Nephron progenitor cell (in vitro differentiated cells): ENCODE data around the gene LIPG.

Experiments used
- DNase-seq: peaks from one replicate; pipeline ENCODE4 v3.0.0; 2021
- H3K27ac Mint-ChIP-seq: 2 replicates; pipeline ENCODE4 v1.8.0; 2021; ENCODE audit warnings: mild to moderate bottlenecking, moderate library complexity, mixed read lengths
- H3K27me3 Mint-ChIP-seq: 2 replicates; pipeline ENCODE4 v1.8.0; 2021; ENCODE audit warnings: mild to moderate bottlenecking, low read depth, mixed read lengths; ENCODE audit not compliant: poor library complexity
- H3K36me3 Mint-ChIP-seq: 2 replicates; pipeline ENCODE4 v1.8.0; 2021; ENCODE audit warnings: low read depth, mixed read lengths
- H3K4me1 Mint-ChIP-seq: 2 replicates; pipeline ENCODE4 v1.8.0; 2021; ENCODE audit warnings: mixed read lengths
- H3K4me3 Mint-ChIP-seq: 2 replicates; pipeline ENCODE4 v1.8.0; 2021; ENCODE audit warnings: mild to moderate bottlenecking, moderate library complexity, mixed read lengths
- H3K9me3 Mint-ChIP-seq: 2 replicates; pipeline ENCODE4 v1.8.0; 2021; ENCODE audit warnings: mild to moderate bottlenecking, moderate library complexity, mixed read lengths
- TF ChIP-seq, protein P1 (sequence below): fragments of 200-600 bp; sonication (generic); IDR thresholded peaks from 2 replicates; pipeline ENCODE4 v1.5.0; 2021; ENCODE audit warnings: antibody characterized with exemption

The LIPG gene

DNA sequence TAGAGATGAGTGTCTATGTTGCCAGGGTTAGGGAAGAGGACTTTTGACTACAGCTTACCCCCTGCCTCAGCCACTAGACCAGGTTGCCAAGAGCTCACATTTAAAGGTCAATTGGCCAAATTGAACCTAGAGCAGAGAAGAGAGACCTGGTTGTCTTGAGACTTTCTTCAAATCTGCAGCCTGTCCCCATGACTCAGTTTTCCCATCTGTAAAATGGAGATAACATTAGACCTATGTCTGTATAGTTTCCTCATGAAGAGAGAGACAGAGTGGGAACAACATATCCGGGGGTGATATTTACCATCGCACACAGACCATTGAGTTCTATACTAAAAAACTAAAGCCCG, 1.6 kb upstream of the LIPG start:
- peak overlapping the region; percentile 92 for H3K4me3 Mint-ChIP-seq
- no peaks in the 10 kb centered on the region for H3K36me3 Mint-ChIP-seq
- H3K27me3 Mint-ChIP-seq = peaks cover 30% of the 10 kb centered on the region
- H3K9me3 Mint-ChIP-seq = peaks cover 20% of the 10 kb centered on the region
- H3K27ac Mint-ChIP-seq = no peak overlapping the region
- TF ChIP-seq, protein P1, sequence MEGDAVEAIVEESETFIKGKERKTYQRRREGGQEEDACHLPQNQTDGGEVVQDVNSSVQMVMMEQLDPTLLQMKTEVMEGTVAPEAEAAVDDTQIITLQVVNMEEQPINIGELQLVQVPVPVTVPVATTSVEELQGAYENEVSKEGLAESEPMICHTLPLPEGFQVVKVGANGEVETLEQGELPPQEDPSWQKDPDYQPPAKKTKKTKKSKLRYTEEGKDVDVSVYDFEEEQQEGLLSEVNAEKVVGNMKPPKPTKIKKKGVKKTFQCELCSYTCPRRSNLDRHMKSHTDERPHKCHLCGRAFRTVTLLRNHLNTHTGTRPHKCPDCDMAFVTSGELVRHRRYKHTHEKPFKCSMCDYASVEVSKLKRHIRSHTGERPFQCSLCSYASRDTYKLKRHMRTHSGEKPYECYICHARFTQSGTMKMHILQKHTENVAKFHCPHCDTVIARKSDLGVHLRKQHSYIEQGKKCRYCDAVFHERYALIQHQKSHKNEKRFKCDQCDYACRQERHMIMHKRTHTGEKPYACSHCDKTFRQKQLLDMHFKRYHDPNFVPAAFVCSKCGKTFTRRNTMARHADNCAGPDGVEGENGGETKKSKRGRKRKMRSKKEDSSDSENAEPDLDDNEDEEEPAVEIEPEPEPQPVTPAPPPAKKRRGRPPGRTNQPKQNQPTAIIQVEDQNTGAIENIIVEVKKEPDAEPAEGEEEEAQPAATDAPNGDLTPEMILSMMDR = no peak
- DNase-seq = no peak
- peaks cover 43% of the 10 kb centered on the region for H3K4me1 Mint-ChIP-seq

DNA sequence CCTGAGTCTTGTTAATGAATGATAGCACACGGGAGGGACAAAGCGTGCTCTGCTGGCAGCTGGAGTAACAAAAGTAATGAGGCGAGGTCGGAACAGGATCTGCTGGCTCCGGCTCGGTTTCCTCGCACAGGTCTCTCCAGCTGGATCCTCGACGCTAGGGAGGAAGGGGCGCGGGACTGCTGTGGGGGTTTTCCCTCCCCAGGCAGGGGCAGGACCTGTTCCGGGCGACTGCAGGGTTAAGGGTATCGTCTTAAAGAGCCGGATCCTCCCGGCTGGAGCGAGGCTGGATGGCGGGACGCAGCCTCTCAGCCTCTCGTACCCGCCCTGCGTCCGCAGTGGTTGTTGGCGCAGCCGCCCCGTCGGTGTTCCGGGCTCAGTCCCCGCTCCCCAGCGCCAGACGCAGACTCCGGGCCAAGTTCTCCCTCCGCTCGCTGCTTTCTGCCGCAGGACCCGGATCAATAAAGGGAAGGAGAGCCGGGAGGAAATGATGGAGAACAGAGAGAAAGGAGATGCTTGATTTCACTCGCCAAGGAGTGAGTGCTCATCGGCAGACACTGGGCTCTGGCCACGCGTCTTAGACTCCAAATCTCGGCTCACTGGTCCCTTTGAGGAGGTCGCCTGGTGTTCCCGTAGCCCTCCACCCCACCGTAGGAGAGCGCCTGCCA, 1.1 kb upstream of the LIPG start:
- H3K36me3 Mint-ChIP-seq = no peaks in the 10 kb centered on the region
- no peak overlapping the region for H3K27ac Mint-ChIP-seq
- DNase-seq = peak; percentile 46
- peak overlapping the region; percentile 92 for H3K4me3 Mint-ChIP-seq
- TF ChIP-seq, protein P1 = no peak
- peaks cover 48% of the 10 kb centered on the region for H3K4me1 Mint-ChIP-seq
- H3K9me3 Mint-ChIP-seq = peaks cover 20% of the 10 kb centered on the region
- peaks cover 30% of the 10 kb centered on the region for H3K27me3 Mint-ChIP-seq

DNA sequence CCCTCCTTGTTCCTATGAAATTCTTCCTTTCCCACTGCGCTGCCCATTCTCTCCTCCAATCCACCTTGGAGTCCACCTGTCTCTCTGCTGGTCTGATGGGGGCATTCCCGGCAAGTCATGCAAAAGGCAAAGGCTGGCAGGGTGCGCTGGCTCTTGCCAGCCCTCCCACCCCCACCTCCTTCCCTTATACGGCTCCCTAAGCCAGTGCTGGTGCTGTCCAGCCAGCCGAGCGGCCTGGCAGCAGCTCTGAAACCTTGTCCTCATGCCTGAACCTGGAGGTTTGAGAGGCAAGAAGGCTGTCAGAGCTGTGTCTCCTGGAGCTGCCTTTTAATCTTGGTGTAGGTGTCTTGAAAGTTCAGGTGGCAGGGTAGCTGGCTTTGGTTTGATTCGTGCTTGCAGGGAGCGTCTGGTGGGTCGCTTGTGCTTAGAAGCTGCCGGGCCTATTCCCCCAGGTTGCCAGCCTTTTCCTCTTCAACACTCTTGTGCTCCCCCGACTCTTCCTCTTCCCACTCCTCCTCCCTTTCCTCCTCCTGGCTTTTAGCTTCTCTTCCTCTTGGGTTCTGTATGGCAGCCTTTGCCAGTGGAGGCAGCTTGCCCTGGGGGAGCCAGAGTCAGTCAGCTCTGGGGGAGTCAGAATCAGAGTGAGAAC, 748 bp downstream of the LIPG start:
- peaks cover 8% of the 10 kb centered on the region for H3K36me3 Mint-ChIP-seq
- no peak overlapping the region for H3K27ac Mint-ChIP-seq
- peaks cover 30% of the 10 kb centered on the region for H3K27me3 Mint-ChIP-seq
- peaks cover 53% of the 10 kb centered on the region for H3K4me1 Mint-ChIP-seq
- TF ChIP-seq, protein P1 = no peak
- DNase-seq = peak; percentile 33
- H3K4me3 Mint-ChIP-seq = peak overlapping the region; percentile 92
- H3K9me3 Mint-ChIP-seq = peaks cover 20% of the 10 kb centered on the region

DNA sequence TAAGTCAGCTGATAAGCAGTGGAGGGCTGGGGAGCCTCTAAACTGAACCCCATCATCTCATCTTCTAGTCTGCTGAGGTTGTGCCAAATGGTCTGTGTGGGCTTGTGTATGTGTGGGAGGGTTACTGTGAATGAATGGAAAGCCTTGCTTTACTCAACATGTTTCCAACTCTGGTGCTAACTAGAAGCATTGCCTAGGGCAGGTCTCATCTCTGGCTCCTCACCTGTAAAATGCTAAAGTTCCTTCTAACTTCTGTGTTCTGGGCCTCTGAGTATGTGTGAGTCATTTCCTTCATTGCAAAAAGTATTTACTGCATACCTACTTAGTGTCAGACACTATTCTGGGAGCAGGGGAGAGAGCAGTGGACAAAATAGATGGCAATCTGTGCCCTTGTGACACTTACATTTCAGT, 1.3 kb downstream of the LIPG start:
- TF ChIP-seq, protein P1 = no peak
- H3K27ac Mint-ChIP-seq = no peak overlapping the region
- H3K36me3 Mint-ChIP-seq = peaks cover 12% of the 10 kb centered on the region
- DNase-seq = no peak
- peaks cover 19% of the 10 kb centered on the region for H3K9me3 Mint-ChIP-seq
- H3K4me3 Mint-ChIP-seq = peak overlapping the region; percentile 92
- H3K27me3 Mint-ChIP-seq = peaks cover 30% of the 10 kb centered on the region
- peaks cover 53% of the 10 kb centered on the region for H3K4me1 Mint-ChIP-seq

DNA sequence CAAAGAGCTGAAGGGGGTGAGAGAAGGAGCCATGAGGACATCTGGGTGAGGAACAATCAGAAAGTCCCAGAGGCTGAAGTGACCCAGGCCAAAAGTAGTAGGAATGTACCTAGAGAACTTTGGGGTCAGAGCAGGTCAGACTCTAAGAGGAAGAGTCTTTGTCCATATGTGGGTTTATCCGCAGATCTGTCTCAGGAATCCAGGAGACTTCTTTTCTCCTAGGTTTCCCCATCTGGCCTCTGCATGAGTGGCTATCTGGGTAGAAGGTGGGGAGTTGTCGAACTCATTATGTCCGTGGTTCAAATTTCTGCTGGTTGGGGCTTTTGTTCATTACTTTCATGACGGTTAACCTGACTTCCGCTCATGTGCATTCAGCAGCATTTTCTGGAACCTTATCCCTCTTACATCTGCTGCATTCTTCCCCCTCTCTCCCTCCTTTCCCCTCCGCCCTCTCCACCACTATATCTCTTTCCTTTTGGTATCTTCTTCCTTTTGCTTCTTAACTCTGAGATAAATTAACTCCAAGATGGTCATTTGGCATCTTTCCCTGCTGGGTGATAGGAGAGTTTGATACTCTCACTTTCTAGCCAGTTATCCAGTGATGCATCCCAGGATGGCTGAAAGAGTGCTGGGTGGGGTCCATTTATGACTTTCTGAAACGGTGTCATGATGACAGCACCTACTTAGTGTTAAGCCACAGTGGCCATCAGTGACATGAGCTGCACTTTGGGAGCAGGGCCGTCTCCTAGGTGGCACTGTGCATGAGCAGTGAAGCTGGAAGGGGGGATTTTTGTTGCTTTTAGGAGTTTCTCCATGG, 2.1 kb downstream of the LIPG start:
- Mint-ChIP-seq H3K9me3 (peaks cover 13% of the 10 kb centered on the region), H3K27ac (no peak overlapping the region), H3K27me3 (peaks cover 27% of the 10 kb centered on the region), H3K4me3 (peak overlapping the region; percentile 92), H3K4me1 (peaks cover 53% of the 10 kb centered on the region), H3K36me3 (peaks cover 12% of the 10 kb centered on the region)
- no peak for DNase-seq
- TF ChIP-seq, protein P1 = no peak
